Retinal pigment epithelial cell (primary cell): ENCODE measurements around the gene XDH.

Experiments used
- DNase-seq: peaks from one replicate; pipeline ENCODE4 v3.0.0-alpha.2; 2010; ENCODE audit warnings: low read depth
- H3K4me3 ChIP-seq: 2 replicates; pipeline ENCODE4 v1.5.1; 2011; ENCODE audit warnings: mild to moderate bottlenecking, low read length, control low read depth, moderate library complexity
- TF ChIP-seq, protein P1 (sequence below): conservative IDR thresholded peaks from 2 replicates; pipeline ENCODE4 v1.5.1; 2011; ENCODE audit warnings: low read depth, low read length, control low read depth, inconsistent platforms

XDH gene

DNA sequence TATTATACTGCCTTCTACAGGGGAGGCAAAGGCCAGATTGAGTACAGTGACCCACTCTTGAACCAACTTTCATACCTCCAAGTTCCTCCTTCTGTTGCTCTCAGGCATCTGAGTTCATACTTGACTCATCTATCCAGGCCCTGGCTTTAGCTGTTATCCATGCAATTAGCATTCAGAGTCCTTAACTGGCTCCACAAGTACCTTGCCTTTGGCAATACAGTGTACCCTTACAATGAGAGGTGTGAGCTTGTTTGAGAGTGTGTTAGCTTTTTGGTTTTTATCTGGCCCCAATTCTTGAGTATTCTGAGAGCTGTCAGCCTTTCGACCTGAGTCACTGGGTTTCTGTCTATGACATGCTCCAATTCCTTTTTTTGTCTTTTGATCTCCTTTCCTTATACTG is 120.3 kb downstream of the XDH start:
- DNase-seq = no peak
- H3K4me3 ChIP-seq = no peak overlapping the region
- TF ChIP-seq, protein P1, sequence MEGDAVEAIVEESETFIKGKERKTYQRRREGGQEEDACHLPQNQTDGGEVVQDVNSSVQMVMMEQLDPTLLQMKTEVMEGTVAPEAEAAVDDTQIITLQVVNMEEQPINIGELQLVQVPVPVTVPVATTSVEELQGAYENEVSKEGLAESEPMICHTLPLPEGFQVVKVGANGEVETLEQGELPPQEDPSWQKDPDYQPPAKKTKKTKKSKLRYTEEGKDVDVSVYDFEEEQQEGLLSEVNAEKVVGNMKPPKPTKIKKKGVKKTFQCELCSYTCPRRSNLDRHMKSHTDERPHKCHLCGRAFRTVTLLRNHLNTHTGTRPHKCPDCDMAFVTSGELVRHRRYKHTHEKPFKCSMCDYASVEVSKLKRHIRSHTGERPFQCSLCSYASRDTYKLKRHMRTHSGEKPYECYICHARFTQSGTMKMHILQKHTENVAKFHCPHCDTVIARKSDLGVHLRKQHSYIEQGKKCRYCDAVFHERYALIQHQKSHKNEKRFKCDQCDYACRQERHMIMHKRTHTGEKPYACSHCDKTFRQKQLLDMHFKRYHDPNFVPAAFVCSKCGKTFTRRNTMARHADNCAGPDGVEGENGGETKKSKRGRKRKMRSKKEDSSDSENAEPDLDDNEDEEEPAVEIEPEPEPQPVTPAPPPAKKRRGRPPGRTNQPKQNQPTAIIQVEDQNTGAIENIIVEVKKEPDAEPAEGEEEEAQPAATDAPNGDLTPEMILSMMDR = no peak

DNA sequence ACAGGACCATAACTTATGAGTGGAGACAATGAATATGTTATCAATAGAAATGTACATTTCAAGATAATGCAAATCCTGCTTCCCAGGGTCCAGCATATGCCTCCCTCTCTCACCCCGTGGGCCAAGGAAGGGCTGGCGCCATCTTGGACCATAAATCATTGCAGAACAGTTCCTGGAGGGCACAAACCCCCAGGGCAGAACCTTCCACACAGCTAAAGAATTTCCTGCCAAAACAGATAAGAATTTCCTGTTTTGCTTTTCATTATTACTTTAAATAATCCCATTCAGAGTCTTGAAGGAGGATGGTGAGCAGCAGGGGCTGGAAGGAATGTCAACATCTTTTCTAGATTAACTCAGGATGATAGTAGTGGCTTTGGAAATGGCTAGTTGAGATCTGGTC is 126.9 kb downstream of the XDH start:
- no peak overlapping the region for H3K4me3 ChIP-seq
- no peak for DNase-seq
- TF ChIP-seq, protein P1 = no peak

GRCh38 chr2:31286961-31287550 is 127.5 kb downstream of the XDH start:
- no peak for DNase-seq
- H3K4me3 ChIP-seq = no peak overlapping the region
- TF ChIP-seq, protein P1 = no peak

GRCh38 chr2:31286230-31286629 is 128.3 kb downstream of the XDH start:
- DNase-seq = no peak
- H3K4me3 ChIP-seq = no peak overlapping the region
- TF ChIP-seq, protein P1 = no peak
